CD4-positive, alpha-beta T cell (primary cell): ENCODE data around the gene PTPRS. TPM values are rescaled to one million over a fixed set of nuclear protein-coding genes. Genes with fewer than 3 reads are reported as not detected.

Experiments used
- ATAC-seq: fragments of 200-7000 bp; cut with Tn5 transposase; one replicate; pipeline ENCODE4 v1.10.0; 2022; ENCODE audit warnings: mild to moderate bottlenecking; ENCODE audit not compliant: poor library complexity
- CTCF ChIA-PET: fragments of 350-600 bp; sonication (Branson Sonifier 250); formaldehyde crosslinking; loops from one replicate; lab custom pipeline; 2021; ENCODE audit warnings: antibody characterized with exemption, inconsistent platforms; lab: Charles Lee
- POLR2A ChIA-PET: fragments of 350-600 bp; sonication (Branson Sonifier 250); formaldehyde crosslinking; loops from one replicate; lab custom pipeline; 2021; ENCODE audit warnings: antibody characterized with exemption, inconsistent platforms; lab: Charles Lee
- DNase-seq, 14 experiments: peaks; one replicate each; pipeline ENCODE4 v3.0.0-alpha.2; 2013 to 2020; ENCODE audit warnings: mixed read lengths in 2 of 14
- H3K27ac ChIP-seq, 2 donors: one replicate each; pipeline versions ENCODE4 v1.5.1 to v1.7.0; 2013; ENCODE audit warnings: low read length in 2 of 2, low read depth in 1 of 2, mild to moderate bottlenecking in 1 of 2
- H3K27me3 ChIP-seq, 2 experiments: 1 replicate in 1 of 2; 2 replicates in 1 of 2; pipeline versions ENCODE4 v1.6.1 to v1.7.0; 2013; ENCODE audit warnings: low read length in 2 of 2, control low read depth in 1 of 2, mild to moderate bottlenecking in 1 of 2, moderate library complexity in 1 of 2; ENCODE audit not compliant: insufficient read depth in 2 of 2, control insufficient read depth in 1 of 2
- H3K36me3 ChIP-seq: one replicate; pipeline ENCODE4 v1.6.1; 2013; ENCODE audit warnings: low read length, control low read depth; ENCODE audit not compliant: insufficient read depth
- H3K4me1 ChIP-seq: one replicate; pipeline ENCODE4 v1.6.1; 2013; ENCODE audit warnings: low read length, control low read depth; ENCODE audit not compliant: insufficient read depth
- H3K4me3 ChIP-seq: one replicate; pipeline ENCODE4 v1.5.1; 2013; ENCODE audit warnings: mild to moderate bottlenecking, low read length, moderate library complexity
- H3K9me3 ChIP-seq, 2 experiments: 1 replicate in 1 of 2; 2 replicates in 1 of 2; pipeline versions ENCODE4 v1.6.1 to v1.7.0; 2013; ENCODE audit warnings: low read length in 2 of 2, mild to moderate bottlenecking in 2 of 2, control low read depth in 1 of 2, moderate library complexity in 1 of 2; ENCODE audit not compliant: control insufficient read depth in 1 of 2, insufficient read depth in 1 of 2
- H3K27ac Mint-ChIP-seq: one replicate; pipeline ENCODE4 v1.8.0; 2020; ENCODE audit warnings: mixed read lengths
- H3K27me3 Mint-ChIP-seq: one replicate; pipeline ENCODE4 v1.8.0; 2021; ENCODE audit warnings: mixed read lengths
- H3K36me3 Mint-ChIP-seq: one replicate; pipeline ENCODE4 v1.8.0; 2021; ENCODE audit warnings: low read depth, mixed read lengths
- H3K4me1 Mint-ChIP-seq: one replicate; pipeline ENCODE4 v1.8.0; 2021; ENCODE audit warnings: low read depth, mixed read lengths
- H3K4me3 Mint-ChIP-seq: one replicate; pipeline ENCODE4 v1.8.0; 2020; ENCODE audit warnings: mild to moderate bottlenecking, mixed read lengths
- H3K9me3 Mint-ChIP-seq: one replicate; pipeline ENCODE4 v1.8.0; 2020; ENCODE audit warnings: mixed read lengths
- CTCF ChIP-seq: fragments of 200-600 bp; IDR thresholded peaks from one replicate; pipeline ENCODE4 v1.8.0; 2022; ENCODE audit warnings: antibody characterized with exemption, mild to moderate bottlenecking
- intact Hi-C, 2 experiments: fragments of 100-400 bp; cut with DNase I in 1 of 2; cut with micrococcal nuclease in 1 of 2; formaldehyde crosslinking; loops; one replicate each; pipeline versions ENCODE4 v1.15.1 to v1.9.0; 2023 to 2025; cut with DNase I, micrococcal nuclease
- total RNA-seq, 174 experiments: library from RNA in 2 of 174; stranded (reverse) in 2 of 174; gene quantifications; one replicate each; pipeline ENCODE4 v1.2.3 and lab custom pipeline; 2021 to 2026

Gene PTPRS
- total RNA-seq, 2 experiments from 2014 or later, result 5.3 to 6.3 TPM

- Histone ChIP-seq H3K9me3 (peaks cover 6 to 36% of the 10 kb centered on the region in 2 experiments), H3K4me1 (peaks cover 7% of the 10 kb centered on the region), H3K27ac (no peak overlapping the region), H3K4me3 (no peak overlapping the region), H3K36me3 (no peaks in the 10 kb centered on the region), H3K27me3 (peaks cover 16 to 34% of the 10 kb centered on the region in 2 experiments)
- no peak for DNase-seq
- Mint-ChIP-seq H3K27me3 (peaks cover 43% of the 10 kb centered on the region), H3K4me3 (no peak overlapping the region), H3K9me3 (no peaks in the 10 kb centered on the region), H3K36me3 (no peaks in the 10 kb centered on the region), H3K27ac (no peak overlapping the region), H3K4me1 (no peaks in the 10 kb centered on the region)
- no peak for TF ChIP-seq CTCF
- POLR2A ChIA-PET, result no interaction called here
- no peak for ATAC-seq
- CTCF ChIA-PET, result no interaction called here
- intact Hi-C loops, result no loop called here
Measured at GRCh38 chr19:5324947-5325346, 15.7 kb downstream of the PTPRS start.

GRCh38 chr19:5323475-5323811, 17.2 kb downstream of the PTPRS start:
- Mint-ChIP-seq H3K27me3 (peaks cover 49% of the 10 kb centered on the region), H3K4me1 (no peaks in the 10 kb centered on the region), H3K27ac (no peak overlapping the region), H3K36me3 (no peaks in the 10 kb centered on the region), H3K4me3 (no peak overlapping the region), H3K9me3 (no peaks in the 10 kb centered on the region)
- TF ChIP-seq CTCF, result no peak
- ChIA-PET POLR2A (no interaction called here), CTCF (no interaction called here)
- ATAC-seq (no peak), DNase-seq (no peak)
- Histone ChIP-seq H3K27ac (no peak overlapping the region), H3K9me3 (peaks cover 6 to 29% of the 10 kb centered on the region in 2 experiments), H3K4me3 (no peak overlapping the region), H3K27me3 (peaks cover 16 to 29% of the 10 kb centered on the region in 2 experiments), H3K36me3 (no peaks in the 10 kb centered on the region), H3K4me1 (peaks cover 7% of the 10 kb centered on the region)
- intact Hi-C loops, result no loop called here

- Mint-ChIP-seq H3K4me1 (no peaks in the 10 kb centered on the region), H3K9me3 (no peaks in the 10 kb centered on the region), H3K36me3 (no peaks in the 10 kb centered on the region), H3K4me3 (no peak overlapping the region), H3K27me3 (peaks cover 47% of the 10 kb centered on the region), H3K27ac (no peak overlapping the region)
- DNase-seq (peak in 5 of 14 experiments; percentile 4 to 26 (median 13)), ATAC-seq (no peak)
- Histone ChIP-seq H3K27me3 (peaks cover 16 to 27% of the 10 kb centered on the region in 2 experiments), H3K9me3 (peaks cover 6 to 29% of the 10 kb centered on the region in 2 experiments), H3K27ac (no peak overlapping the region), H3K36me3 (no peaks in the 10 kb centered on the region), H3K4me3 (no peak overlapping the region), H3K4me1 (peaks cover 7% of the 10 kb centered on the region)
- ChIA-PET CTCF (interaction anchor here (1.3 kb wide), 1 partner anchor 263 kb away, joined by 3 read pairs; no protein-coding TSS in a partner anchor), POLR2A (no interaction called here)
- intact Hi-C loops, result no loop called here
- TF ChIP-seq CTCF, result no peak
Measured at GRCh38 chr19:5321851-5322681, 18.5 kb downstream of the PTPRS start.
